H1 (cell line): ENCODE results near the gene COL11A2. TPM values are rescaled to one million over a fixed set of nuclear protein-coding genes. Genes with fewer than 3 reads are reported as not detected.

Experiments used
- CTCF ChIA-PET: fragments of 300-600 bp; sonication (Branson Sonifier 250); formaldehyde crosslinking; loops from one replicate; lab custom pipeline; 2021; ENCODE audit not compliant: partially characterized antibody; lab: Charles Lee
- POLR2A ChIA-PET: fragments of 300-600 bp; sonication (Branson Sonifier 250); formaldehyde crosslinking; loops from one replicate; lab custom pipeline; 2021; ENCODE audit warnings: inconsistent platforms; ENCODE audit not compliant: partially characterized antibody; lab: Charles Lee
- DNase-seq, 2 experiments: peaks; one replicate each; pipeline versions ENCODE4 v3.0.0 to v3.0.0-alpha.2; 2010 to 2022; ENCODE audit warnings: low spot score in 2 of 2, low read depth in 1 of 2, mixed read lengths in 1 of 2
- FAIRE-seq: peaks from 2 replicates; lab custom pipeline; 2011; peaks lifted over from hg19 to GRCh38; lab: Jason Lieb, UNC
- H2AFZ ChIP-seq: 2 replicates; pipeline ENCODE4 v1.8.1; 2012; ENCODE audit warnings: low read length, inconsistent platforms
- H2AK5ac ChIP-seq: 2 replicates; pipeline ENCODE4 v1.6.1; 2013; ENCODE audit warnings: low read depth, low read length
- H2BK120ac ChIP-seq: replicated peaks from 2 replicates; pipeline ENCODE3; 2013; ENCODE audit warnings: low read depth, low read length, inconsistent platforms
- H2BK12ac ChIP-seq: 2 replicates; pipeline ENCODE4 v1.6.1; 2013; ENCODE audit warnings: low read depth, low read length
- H2BK15ac ChIP-seq: 2 replicates; pipeline ENCODE4 v1.6.1; 2013; ENCODE audit warnings: low read length
- H2BK20ac ChIP-seq: 2 replicates; pipeline ENCODE4 v1.6.1; 2013; ENCODE audit warnings: low read length
- H2BK5ac ChIP-seq: 2 replicates; pipeline ENCODE4 v1.6.1; 2013; ENCODE audit warnings: low read depth, low read length
- H3K14ac ChIP-seq: 2 replicates; pipeline ENCODE4 v1.6.1; 2013; ENCODE audit warnings: inconsistent platforms; ENCODE audit not compliant: insufficient read length
- H3K18ac ChIP-seq: 2 replicates; pipeline ENCODE4 v1.6.1; 2013; ENCODE audit warnings: low read length; ENCODE audit errors: extremely low read depth
- H3K23ac ChIP-seq: 2 replicates; pipeline ENCODE4 v1.6.1; 2013; ENCODE audit warnings: inconsistent platforms; ENCODE audit not compliant: insufficient read length
- H3K23me2 ChIP-seq: 2 replicates; pipeline ENCODE4 v1.6.1; 2013; ENCODE audit warnings: low read depth, low read length
- H3K27ac ChIP-seq: 2 replicates; pipeline ENCODE4 v1.6.1; 2011; ENCODE audit warnings: low read depth, low read length, inconsistent platforms
- H3K27me3 ChIP-seq, 4 experiments: replicated peaks in 1 of 4; 1 replicate in 1 of 4; 2 replicates in 3 of 4; pipeline versions ENCODE4 v1.6.1 to v1.8.1; 2011 to 2013; ENCODE audit warnings: low read length in 3 of 4, mild to moderate bottlenecking in 3 of 4, inconsistent platforms in 2 of 4, mixed read lengths in 2 of 4, moderate library complexity in 1 of 4; ENCODE audit not compliant: control insufficient read depth in 3 of 4, insufficient read depth in 3 of 4; ENCODE audit errors: extremely low read depth in 1 of 4
- H3K36me3 ChIP-seq, 4 experiments: 2 replicates each; pipeline versions ENCODE4 v1.6.1 to v1.8.1; 2011 to 2013; ENCODE audit warnings: mild to moderate bottlenecking in 4 of 4, low read length in 3 of 4, moderate library complexity in 2 of 4, control low read depth in 1 of 4, inconsistent platforms in 1 of 4; ENCODE audit not compliant: insufficient read depth in 4 of 4, control insufficient read depth in 2 of 4
- H3K4ac ChIP-seq: replicated peaks from 2 replicates; pipeline ENCODE3; 2013; ENCODE audit warnings: low read length, low read depth, mixed read lengths, inconsistent platforms; ENCODE audit not compliant: insufficient read length
- H3K4me1 ChIP-seq, 4 experiments: replicated peaks in 1 of 4; 1 replicate in 1 of 4; 2 replicates in 3 of 4; pipeline versions ENCODE4 v1.6.1 to v1.8.1; 2011 to 2013; ENCODE audit warnings: low read length in 3 of 4, inconsistent platforms in 2 of 4, mixed read lengths in 1 of 4; ENCODE audit not compliant: insufficient read depth in 4 of 4, control insufficient read depth in 3 of 4
- H3K4me2 ChIP-seq, 2 experiments: 2 replicates each; pipeline versions ENCODE4 v1.6.1 to v1.8.1; 2011 to 2013; ENCODE audit warnings: low read depth in 2 of 2, low read length in 2 of 2, control low read depth in 1 of 2, inconsistent platforms in 1 of 2, mild to moderate bottlenecking in 1 of 2; ENCODE audit not compliant: insufficient read depth in 1 of 2
- H3K4me3 ChIP-seq, 4 experiments: fragments of 200-600, 300-600 bp in 1 of 4; sonication (generic), shearing (Covaris generic), sonication (Bioruptor Twin) in 1 of 4; 2 replicates each; pipeline versions ENCODE4 v1.5.1 to v1.8.1; 2011 to 2016; ENCODE audit warnings: low read length in 4 of 4, low read depth in 3 of 4, control low read depth in 2 of 4, inconsistent platforms in 2 of 4, mild to moderate bottlenecking in 2 of 4, mixed read lengths in 1 of 4, moderate library complexity in 1 of 4; ENCODE audit not compliant: insufficient read depth in 2 of 4; ENCODE audit errors: extremely low read depth in 1 of 4
- H3K56ac ChIP-seq: replicated peaks from 2 replicates; pipeline ENCODE3; 2013; ENCODE audit warnings: low read depth, mild to moderate bottlenecking, mixed read lengths, low read length, inconsistent platforms; ENCODE audit not compliant: insufficient read length
- H3K79me1 ChIP-seq: 2 replicates; pipeline ENCODE4 v1.6.1; 2013; ENCODE audit warnings: low read depth, low read length, control low read depth
- H3K79me2 ChIP-seq, 2 experiments: 2 replicates each; pipeline versions ENCODE4 v1.6.1 to v1.8.1; 2012 to 2013; ENCODE audit warnings: low read length in 2 of 2, mild to moderate bottlenecking in 2 of 2, inconsistent platforms in 1 of 2; ENCODE audit not compliant: insufficient read depth in 2 of 2, control insufficient read depth in 1 of 2
- H3K9ac ChIP-seq, 4 experiments: replicated peaks in 1 of 4; 1 replicate in 1 of 4; 2 replicates in 3 of 4; pipeline versions ENCODE4 v1.6.1 to v1.8.1; 2011 to 2013; ENCODE audit warnings: low read depth in 3 of 4, low read length in 3 of 4, control low read depth in 2 of 4, mild to moderate bottlenecking in 2 of 4, moderate library complexity in 2 of 4, inconsistent platforms in 1 of 4; ENCODE audit errors: extremely low read depth in 1 of 4
- H3K9me3 ChIP-seq, 2 experiments: 2 replicates each; pipeline versions ENCODE4 v1.6.1 to v1.8.1; 2012 to 2013; ENCODE audit warnings: mild to moderate bottlenecking in 2 of 2, moderate library complexity in 2 of 2, control low read depth in 1 of 2, inconsistent platforms in 1 of 2, low read depth in 1 of 2, low read length in 1 of 2, mixed read lengths in 1 of 2; ENCODE audit not compliant: insufficient read depth in 2 of 2
- H4K20me1 ChIP-seq, 2 experiments: replicated peaks in 1 of 2; 2 replicates each; pipeline versions ENCODE3 to v1.8.1; 2011 to 2013; ENCODE audit warnings: inconsistent platforms in 2 of 2, low read length in 2 of 2, mild to moderate bottlenecking in 1 of 2; ENCODE audit not compliant: insufficient read depth in 2 of 2, control insufficient read depth in 1 of 2
- H4K5ac ChIP-seq: 2 replicates; pipeline ENCODE4 v1.6.1; 2013; ENCODE audit warnings: low read length, low read depth, mixed read lengths, inconsistent platforms; ENCODE audit not compliant: insufficient read length
- H4K8ac ChIP-seq: 2 replicates; pipeline ENCODE4 v1.8.0; 2013; ENCODE audit warnings: mild to moderate bottlenecking, moderate library complexity, low read length, inconsistent platforms; ENCODE audit not compliant: insufficient read depth; ENCODE audit errors: extremely low read depth
- H4K91ac ChIP-seq: replicated peaks from 2 replicates; pipeline ENCODE3; 2013; ENCODE audit warnings: low read length, mixed read lengths, inconsistent platforms; ENCODE audit not compliant: insufficient read length
- CEBPB ChIP-seq: IDR thresholded peaks from 2 replicates; pipeline ENCODE4 v1.6.1; 2012; ENCODE audit warnings: low read depth, low read length
- HDAC2 ChIP-seq, 2 experiments: fragments of 300-600 bp in 1 of 2; sonication (generic) in 1 of 2; IDR thresholded peaks; 2 replicates each; pipeline ENCODE4 v1.6.1; 2011 to 2012; ENCODE audit warnings: low read depth in 2 of 2, low read length in 2 of 2, mild to moderate bottlenecking in 2 of 2, moderate library complexity in 2 of 2, borderline replicate concordance in 1 of 2, inconsistent platforms in 1 of 2
- KDM5A ChIP-seq: fragments of 200-600 bp; IDR thresholded peaks from 2 replicates; pipeline ENCODE4 v1.7.1; 2012; ENCODE audit warnings: mild to moderate bottlenecking, low read length, inconsistent platforms, mixed read lengths
- NRF1 ChIP-seq: IDR thresholded peaks from 2 replicates; pipeline ENCODE4 v1.6.1; 2011; ENCODE audit warnings: mild to moderate bottlenecking, low read depth, low read length, improper control_type of control experiment
- RBBP5 ChIP-seq: IDR thresholded peaks from 2 replicates; pipeline ENCODE4 v1.7.1; 2012; ENCODE audit warnings: low read depth, mild to moderate bottlenecking, inconsistent platforms, low read length, moderate library complexity, borderline replicate concordance
- SP1 ChIP-seq: IDR thresholded peaks from 2 replicates; pipeline ENCODE4 v1.6.1; 2011; ENCODE audit warnings: low read depth, low read length
- TBP ChIP-seq: IDR thresholded peaks from 2 replicates; pipeline ENCODE4 v1.6.1; 2011; ENCODE audit warnings: low read depth, low read length, improper control_type of control experiment
- WGBS, 2 experiments: shearing (Covaris generic) in 1 of 2; methylation state at CpG; one replicate each; pipeline versions ENCODE4 v1.1.6 to v1.1.7; 2013 to 2015; ENCODE audit warnings: low lambda C conversion rate in 2 of 2, mixed read lengths in 2 of 2, inconsistent platforms in 1 of 2, low coverage in 1 of 2, missing lambda C conversion rate in 1 of 2; ENCODE audit not compliant: insufficient replicate concordance in 2 of 2, insufficient coverage in 1 of 2, insufficient read length in 1 of 2; ENCODE audit errors: extremely low coverage in 1 of 2, missing lambda C conversion rate in 1 of 2; 5-methylcytosine and 5-hydroxymethylcytosine counted together
- polyA plus RNA-seq, 7 experiments: library from polyadenylated mRNA; depleted of rRNA in 3 of 7; stranded (reverse) in 5 of 7; unstranded in 2 of 7; fragments of >200 nt in 5 of 7; fragments of 200-250 nt in 2 of 7; gene quantifications; 1 replicate in 5 of 7; 2 replicates in 1 of 7; 4 replicates in 1 of 7; pipeline versions ENCODE4 v1.2.1 to v1.2.3, GENCODE V29; 2011 to 2013; ENCODE audit warnings: missing spikeins in 2 of 7, mixed read lengths in 2 of 7
- total RNA-seq: library from RNA; stranded (reverse); fragmentation: NEBNext Ultra II Directional; extraction: Animal tissue kit (Norgen Biotek cat#: 25700); gene quantifications from 2 replicates; pipeline ENCODE4 v1.2.1, GENCODE V29; 2021
- TF ChIP-seq, protein P1 (sequence below): IDR thresholded peaks from 2 replicates; pipeline ENCODE4 v1.6.1; 2012; ENCODE audit warnings: low read length, inconsistent platforms

Gene COL11A2
- total and polyA plus RNA-seq, 2 of the 8 experiments (the other 6 are each of a cell fraction or from before 2014, with no cell fraction given) = 2.8 to 3.8 TPM

DNA sequence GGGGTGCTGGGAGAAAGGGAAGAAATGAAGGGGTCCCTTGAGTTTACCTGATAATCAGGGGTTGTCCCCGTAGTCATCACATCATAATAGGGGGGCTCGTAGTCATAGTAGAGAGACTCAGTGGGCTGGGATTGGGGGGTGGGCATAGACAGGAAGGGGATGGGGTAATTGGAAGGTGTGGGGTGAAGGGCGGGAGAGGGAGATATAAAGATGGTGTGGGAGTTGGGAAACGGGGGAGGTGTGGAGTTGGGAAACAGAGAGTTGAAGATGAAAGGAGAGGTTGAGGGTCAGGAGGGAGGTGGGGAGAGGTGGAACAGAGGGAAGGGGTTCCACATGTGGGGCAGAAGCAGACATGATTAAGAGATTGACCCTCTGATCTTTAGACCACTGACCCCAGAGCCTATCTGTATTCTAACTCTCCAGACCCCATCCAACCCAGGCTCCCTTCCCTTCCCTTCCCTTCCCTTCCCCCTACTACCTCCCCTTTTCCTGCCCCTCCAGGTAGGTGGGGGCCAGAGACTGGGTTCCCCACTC is 6.5 kb downstream of the COL11A2 start:
- Histone ChIP-seq H3K79me1 (no peaks in the 10 kb centered on the region), H3K4me2 (no peak overlapping the region), H3K9me3 (no peaks in the 10 kb centered on the region), H2AFZ (no peak overlapping the region), H2BK120ac (no peak overlapping the region), H3K79me2 (no peaks in the 10 kb centered on the region), H4K91ac (no peak overlapping the region), H3K9ac (no peak overlapping the region), H3K18ac (no peak overlapping the region), H3K27me3 (peaks cover 0 to 1% (median 0%) of the 10 kb centered on the region in 4 experiments; a peak in 2 of 7 replicates), H3K14ac (no peak overlapping the region), H3K23me2 (no peaks in the 10 kb centered on the region; the same call in 1 of the 2 replicates), H2BK12ac (no peak overlapping the region), H3K36me3 (no peaks in the 10 kb centered on the region), H4K5ac (no peak overlapping the region), H3K27ac (no peak overlapping the region), H3K23ac (no peak overlapping the region), H2BK15ac (no peak overlapping the region), H3K56ac (no peak overlapping the region), H4K8ac (no peak overlapping the region), H2BK20ac (no peak overlapping the region), H2BK5ac (no peak overlapping the region), H3K4me3 (no peak overlapping the region), H3K4me1 (peaks cover 0 to 5% (median 2%) of the 10 kb centered on the region in 4 experiments; a peak in 2 of 7 replicates), H4K20me1 (no peaks in the 10 kb centered on the region), H3K4ac (no peak overlapping the region), H2AK5ac (no peak overlapping the region)
- DNase-seq (no peak), FAIRE-seq (no peak)
- WGBS, 2 experiments = 81 to 100% methylated on average over 2 to 3 of the region's 4 CpGs
- ChIA-PET POLR2A (no interaction called here), CTCF (interaction anchor here (0.9 kb wide), 1 partner anchor 9 kb away, joined by 3 read pairs; no protein-coding TSS in a partner anchor)
- TF ChIP-seq CEBPB (no peak), TBP (no peak), SP1 (no peak), RBBP5 (no peak), NRF1 (no peak), KDM5A (no peak), HDAC2 (IDR thresholded peaks at IDR 0.05; ENCODE audit: borderline replicate concordance in 1 of 2, low read depth in 2 of 2, low read length in 2 of 2) (no peak)
- TF ChIP-seq, protein P1, sequence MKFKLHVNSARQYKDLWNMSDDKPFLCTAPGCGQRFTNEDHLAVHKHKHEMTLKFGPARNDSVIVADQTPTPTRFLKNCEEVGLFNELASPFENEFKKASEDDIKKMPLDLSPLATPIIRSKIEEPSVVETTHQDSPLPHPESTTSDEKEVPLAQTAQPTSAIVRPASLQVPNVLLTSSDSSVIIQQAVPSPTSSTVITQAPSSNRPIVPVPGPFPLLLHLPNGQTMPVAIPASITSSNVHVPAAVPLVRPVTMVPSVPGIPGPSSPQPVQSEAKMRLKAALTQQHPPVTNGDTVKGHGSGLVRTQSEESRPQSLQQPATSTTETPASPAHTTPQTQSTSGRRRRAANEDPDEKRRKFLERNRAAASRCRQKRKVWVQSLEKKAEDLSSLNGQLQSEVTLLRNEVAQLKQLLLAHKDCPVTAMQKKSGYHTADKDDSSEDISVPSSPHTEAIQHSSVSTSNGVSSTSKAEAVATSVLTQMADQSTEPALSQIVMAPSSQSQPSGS = no peak
